Measurements from ENCODE around the gene IRX4.
"Not testable (repeated sequence)": the region's sequence is repeated elsewhere in the genome, so short reads cannot be mapped to it uniquely, and the experiment has no call there.

The IRX4 gene

DNA sequence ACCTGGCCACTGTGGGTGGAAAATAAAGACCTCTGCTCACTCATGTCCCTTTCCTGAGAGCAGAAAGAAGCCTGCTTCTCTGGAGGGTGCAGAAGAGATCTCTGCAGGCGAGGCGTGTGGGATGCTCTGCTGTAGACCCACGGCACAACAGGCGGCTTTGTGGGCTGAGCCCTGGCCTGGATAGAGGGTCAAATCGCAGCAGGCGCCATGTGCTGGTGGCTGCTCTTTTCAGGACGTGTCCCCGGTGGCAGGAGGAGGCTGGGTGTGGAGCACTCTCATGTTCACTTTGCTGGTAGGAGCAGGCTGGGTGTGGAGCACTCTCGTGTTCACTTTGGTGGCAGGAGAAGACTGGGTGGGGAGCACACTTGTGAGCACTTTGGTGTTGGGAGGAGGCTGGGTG, 35.1 kb downstream of the IRX4 start:
- DNase-seq (ENCODE audit: low read depth, low spot score), result no peak
- H3K4me3 ChIP-seq (ENCODE audit: low read depth, low read length), result no peak overlapping the region
- in situ Hi-C loops (cut with HindIII; ENCODE audit: low sequenced_read_pairs), result no loop called here
- TF ChIP-seq, protein P1, sequence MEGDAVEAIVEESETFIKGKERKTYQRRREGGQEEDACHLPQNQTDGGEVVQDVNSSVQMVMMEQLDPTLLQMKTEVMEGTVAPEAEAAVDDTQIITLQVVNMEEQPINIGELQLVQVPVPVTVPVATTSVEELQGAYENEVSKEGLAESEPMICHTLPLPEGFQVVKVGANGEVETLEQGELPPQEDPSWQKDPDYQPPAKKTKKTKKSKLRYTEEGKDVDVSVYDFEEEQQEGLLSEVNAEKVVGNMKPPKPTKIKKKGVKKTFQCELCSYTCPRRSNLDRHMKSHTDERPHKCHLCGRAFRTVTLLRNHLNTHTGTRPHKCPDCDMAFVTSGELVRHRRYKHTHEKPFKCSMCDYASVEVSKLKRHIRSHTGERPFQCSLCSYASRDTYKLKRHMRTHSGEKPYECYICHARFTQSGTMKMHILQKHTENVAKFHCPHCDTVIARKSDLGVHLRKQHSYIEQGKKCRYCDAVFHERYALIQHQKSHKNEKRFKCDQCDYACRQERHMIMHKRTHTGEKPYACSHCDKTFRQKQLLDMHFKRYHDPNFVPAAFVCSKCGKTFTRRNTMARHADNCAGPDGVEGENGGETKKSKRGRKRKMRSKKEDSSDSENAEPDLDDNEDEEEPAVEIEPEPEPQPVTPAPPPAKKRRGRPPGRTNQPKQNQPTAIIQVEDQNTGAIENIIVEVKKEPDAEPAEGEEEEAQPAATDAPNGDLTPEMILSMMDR (IDR thresholded peaks at IDR 0.05; ENCODE audit: low read depth, low read length), result no peak

DNA sequence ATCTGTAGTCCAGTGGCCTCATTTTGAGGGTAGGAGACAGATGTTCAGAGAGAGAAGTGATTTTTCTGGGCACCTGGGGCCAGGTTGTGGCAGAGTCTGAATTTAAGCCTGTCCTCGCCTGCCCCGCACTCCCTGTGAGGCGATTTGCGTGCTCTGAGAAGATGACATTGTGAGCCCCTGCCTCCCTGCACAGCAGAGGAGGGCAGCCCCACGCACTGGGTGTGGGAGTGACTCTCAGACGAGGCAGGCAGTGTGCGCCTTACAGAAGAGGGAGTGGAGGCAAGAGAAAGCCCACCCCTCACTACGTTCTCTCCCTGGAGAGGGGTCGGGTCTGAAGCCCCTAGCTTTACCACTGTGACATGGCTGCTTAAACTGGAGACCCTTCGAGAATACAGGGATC, 35.7 kb downstream of the IRX4 start:
- no peak overlapping the region for H3K4me3 ChIP-seq (ENCODE audit: low read depth, low read length)
- TF ChIP-seq, protein P1 (IDR thresholded peaks at IDR 0.05; ENCODE audit: low read depth, low read length), result no peak
- in situ Hi-C loops (cut with HindIII; ENCODE audit: low sequenced_read_pairs), result no loop called here
- DNase-seq (ENCODE audit: low read depth, low spot score), result no peak

- H3K4me3 ChIP-seq (ENCODE audit: low read depth, low read length), result no peak overlapping the region
- TF ChIP-seq, protein P1 (IDR thresholded peaks at IDR 0.05; ENCODE audit: low read depth, low read length), result no peak
- in situ Hi-C loops (cut with HindIII; ENCODE audit: low sequenced_read_pairs), result no loop called here
- DNase-seq (ENCODE audit: low read depth, low spot score), result no peak
These were observed 36.1 kb downstream of the IRX4 start for GRCh38 chr5:1846583-1846982.

DNA sequence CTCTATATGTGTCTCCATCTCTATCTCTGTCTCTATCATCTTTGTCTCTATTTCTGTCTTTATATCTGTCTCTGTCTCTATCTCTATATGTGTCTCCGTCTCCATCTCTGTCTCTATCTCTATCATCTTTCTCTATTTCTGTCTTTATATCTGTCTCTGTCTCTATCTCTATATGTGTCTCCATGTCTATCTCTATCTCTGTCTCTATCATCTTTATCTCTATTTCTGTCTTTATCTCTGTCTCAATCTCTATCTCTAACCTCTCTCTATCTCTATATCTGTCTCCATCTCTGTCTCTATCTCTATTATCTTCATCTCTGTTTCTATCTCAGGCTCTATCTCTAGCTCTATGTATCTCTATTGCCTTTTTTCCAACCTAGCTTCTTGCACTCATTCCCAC, 37.0 kb downstream of the IRX4 start:
- in situ Hi-C loops (cut with HindIII; ENCODE audit: low sequenced_read_pairs), result no loop called here
- TF ChIP-seq, protein P1 (IDR thresholded peaks at IDR 0.05; ENCODE audit: low read depth, low read length), result no peak
- no peak for DNase-seq (ENCODE audit: low read depth, low spot score)
- H3K4me3 ChIP-seq (ENCODE audit: low read depth, low read length), result no peak overlapping the region

- H3K4me3 ChIP-seq (ENCODE audit: low read depth, low read length), result no peak overlapping the region
- TF ChIP-seq, protein P1 (IDR thresholded peaks at IDR 0.05; ENCODE audit: low read depth, low read length), result no peak
- in situ Hi-C loops (cut with HindIII; ENCODE audit: low sequenced_read_pairs), result no loop called here
- no peak for DNase-seq (ENCODE audit: low read depth, low spot score)
These were observed 37.9 kb downstream of the IRX4 start for GRCh38 chr5:1844708-1845436.

DNA sequence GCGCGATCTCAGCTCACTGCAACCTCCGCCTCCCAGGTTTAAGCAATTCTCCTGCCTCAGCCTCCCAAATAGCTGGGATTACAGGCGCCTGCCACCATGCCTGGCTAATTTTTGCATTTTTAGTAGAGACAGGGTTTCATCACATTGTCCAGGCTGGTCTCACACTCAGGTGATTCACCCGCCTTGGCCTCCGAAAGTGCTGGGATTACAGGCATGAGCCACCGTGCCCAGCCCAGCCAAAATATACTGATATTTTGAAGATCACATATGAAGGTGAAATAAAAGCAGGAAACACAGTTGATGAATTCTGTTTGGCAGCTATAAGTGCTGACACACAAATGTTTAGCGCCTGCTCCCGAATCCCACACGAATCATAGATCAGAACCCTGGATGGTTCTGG, 39.0 kb downstream of the IRX4 start:
- H3K4me3 ChIP-seq (ENCODE audit: low read depth, low read length); in situ Hi-C loops (cut with HindIII; ENCODE audit: low sequenced_read_pairs); DNase-seq (ENCODE audit: low read depth, low spot score): not testable (repeated sequence)

DNA sequence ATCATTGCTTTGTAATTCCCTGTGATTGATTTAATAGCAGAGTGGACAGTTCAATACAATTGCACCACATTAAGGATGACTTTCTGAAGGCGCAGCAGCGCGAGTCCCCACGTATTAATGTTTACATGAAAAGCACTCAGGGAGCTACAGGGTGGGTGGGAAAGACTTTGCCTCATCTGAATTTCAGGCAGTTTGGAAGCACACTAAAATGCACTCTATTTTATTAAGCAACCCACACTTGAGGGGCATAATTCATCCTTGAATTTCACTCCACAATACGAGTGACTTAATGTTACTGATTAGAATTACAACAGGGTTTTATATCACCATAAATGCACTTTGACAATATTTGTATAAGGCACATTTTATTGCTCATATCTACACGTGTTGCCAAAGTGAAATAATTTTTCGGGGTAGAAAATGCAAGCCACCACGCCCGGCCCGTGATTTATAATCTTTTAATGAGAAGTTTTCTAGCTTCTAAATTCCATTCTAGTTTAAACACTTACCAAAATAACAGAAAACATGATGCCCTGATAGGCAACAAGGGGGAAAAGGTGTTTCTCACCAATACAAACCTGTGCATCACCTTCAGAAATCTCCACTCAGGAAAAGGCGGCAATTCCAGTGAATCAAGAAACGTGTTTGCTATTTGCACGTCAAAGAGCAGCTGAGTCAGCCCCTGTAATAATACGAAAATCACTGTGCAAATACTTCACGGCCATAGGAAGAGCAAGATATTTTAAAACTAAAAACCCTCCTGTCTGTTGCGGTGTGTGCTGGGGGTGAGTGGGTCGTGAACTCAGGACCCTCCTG, 40.5 kb downstream of the IRX4 start:
- DNase-seq (ENCODE audit: low read depth, low spot score), result no peak
- TF ChIP-seq, protein P1 (IDR thresholded peaks at IDR 0.05; ENCODE audit: low read depth, low read length), result no peak
- no peak overlapping the region for H3K4me3 ChIP-seq (ENCODE audit: low read depth, low read length)
- in situ Hi-C loops (cut with HindIII; ENCODE audit: low sequenced_read_pairs), result no loop called here
